Tibial nerve (tissue), 4 donors: ENCODE data around the gene PSKH1.

ENCODE experiments used
- EP300 ChIP-seq, 2 donors: sonication (generic); formaldehyde crosslinking; IDR thresholded peaks; one replicate each; pipeline ENCODE4 v1.6.1; 2017; ENCODE audit warnings: antibody characterized with exemption in 2 of 2, mild to moderate bottlenecking in 1 of 2
- TF ChIP-seq, protein P1 (sequence below), 5 experiments: fragments of 200-600 bp in 3 of 5; fragments of 450-650 bp in 2 of 5; sonication (generic) in 3 of 5; IDR thresholded peaks; one replicate each; pipeline ENCODE4 v1.5.1; 2016 to 2019; ENCODE audit warnings: antibody characterized with exemption in 5 of 5, mild to moderate bottlenecking in 3 of 5, moderate library complexity in 2 of 5

DNA sequence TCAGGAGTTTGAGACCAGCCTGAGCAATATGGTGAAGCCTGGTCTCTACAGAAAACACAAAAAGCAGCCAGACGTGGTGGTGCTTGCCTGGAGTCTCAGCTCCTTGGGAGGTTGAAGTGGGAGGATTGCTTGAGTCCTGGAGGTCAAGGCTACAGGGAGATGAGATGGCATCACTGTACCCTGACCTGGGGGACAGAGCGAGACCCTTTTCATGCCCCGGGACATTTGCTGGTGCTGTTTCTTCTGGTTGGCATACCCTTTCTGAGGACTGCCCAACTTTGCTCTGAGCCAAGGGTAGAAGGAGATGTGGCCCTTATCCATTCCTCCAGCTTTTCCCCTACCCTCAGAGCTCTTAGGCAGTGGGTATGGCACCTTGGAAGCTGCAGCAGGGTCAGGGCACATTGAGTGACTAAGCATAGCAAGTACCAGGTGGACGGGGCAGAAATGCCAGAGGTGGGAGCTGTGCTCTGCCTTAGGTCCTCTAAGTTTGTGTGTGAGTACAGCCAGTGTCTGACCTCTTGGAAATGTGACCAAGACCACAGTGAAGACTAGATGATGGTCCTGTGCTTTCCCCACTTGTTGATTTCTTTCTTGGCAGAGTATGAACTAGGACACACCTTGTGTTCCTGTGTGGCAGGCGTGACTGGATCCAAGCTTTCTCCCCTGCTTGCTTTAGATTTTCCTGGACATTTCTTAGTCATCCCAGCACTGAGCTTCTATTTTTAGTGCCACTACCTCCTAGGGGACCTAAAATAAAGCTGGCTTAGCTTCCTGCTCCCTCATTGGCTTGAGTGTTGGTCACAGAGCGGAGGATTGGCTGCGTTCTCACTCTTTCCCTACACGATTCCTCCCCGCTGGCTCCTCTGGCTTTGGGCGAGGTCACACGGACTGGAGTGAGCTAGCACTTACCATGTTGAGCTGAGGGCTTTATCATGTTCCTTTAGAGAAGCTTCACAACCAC is 30.2 kb upstream of the PSKH1 start:
- TF ChIP-seq EP300 (IDR thresholded peaks at IDR 0.05): peak in 1 of 2 donors; percentile 44
- TF ChIP-seq, protein P1, sequence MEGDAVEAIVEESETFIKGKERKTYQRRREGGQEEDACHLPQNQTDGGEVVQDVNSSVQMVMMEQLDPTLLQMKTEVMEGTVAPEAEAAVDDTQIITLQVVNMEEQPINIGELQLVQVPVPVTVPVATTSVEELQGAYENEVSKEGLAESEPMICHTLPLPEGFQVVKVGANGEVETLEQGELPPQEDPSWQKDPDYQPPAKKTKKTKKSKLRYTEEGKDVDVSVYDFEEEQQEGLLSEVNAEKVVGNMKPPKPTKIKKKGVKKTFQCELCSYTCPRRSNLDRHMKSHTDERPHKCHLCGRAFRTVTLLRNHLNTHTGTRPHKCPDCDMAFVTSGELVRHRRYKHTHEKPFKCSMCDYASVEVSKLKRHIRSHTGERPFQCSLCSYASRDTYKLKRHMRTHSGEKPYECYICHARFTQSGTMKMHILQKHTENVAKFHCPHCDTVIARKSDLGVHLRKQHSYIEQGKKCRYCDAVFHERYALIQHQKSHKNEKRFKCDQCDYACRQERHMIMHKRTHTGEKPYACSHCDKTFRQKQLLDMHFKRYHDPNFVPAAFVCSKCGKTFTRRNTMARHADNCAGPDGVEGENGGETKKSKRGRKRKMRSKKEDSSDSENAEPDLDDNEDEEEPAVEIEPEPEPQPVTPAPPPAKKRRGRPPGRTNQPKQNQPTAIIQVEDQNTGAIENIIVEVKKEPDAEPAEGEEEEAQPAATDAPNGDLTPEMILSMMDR (IDR thresholded peaks at IDR 0.05): no peak
